Femur (tissue), 1 donor: ENCODE measurements around the gene NUB1.

Experiments used
- DNase-seq: peaks from one replicate; pipeline ENCODE4 v3.0.0-alpha.2; 2017

The NUB1 gene

DNA sequence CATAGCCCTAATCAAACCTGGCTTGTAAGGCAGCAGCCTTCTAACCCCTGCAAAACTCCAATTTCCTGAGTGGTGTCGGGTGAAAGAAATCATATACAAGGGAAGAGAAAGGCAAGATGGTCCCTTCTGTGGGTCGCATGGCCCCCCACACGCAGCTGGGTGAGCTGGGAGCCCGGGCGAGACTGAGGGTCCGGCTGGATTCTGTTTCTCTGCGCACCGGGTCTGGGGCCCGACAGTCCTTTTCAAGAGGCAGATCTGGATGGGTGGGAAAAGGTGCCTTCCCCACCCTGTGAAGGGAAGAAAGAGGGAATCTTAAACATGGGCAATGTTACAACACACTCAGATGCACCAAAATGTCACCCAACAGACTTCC lies 49.7 kb downstream of the NUB1 start:
- DNase-seq: no peak

DNA sequence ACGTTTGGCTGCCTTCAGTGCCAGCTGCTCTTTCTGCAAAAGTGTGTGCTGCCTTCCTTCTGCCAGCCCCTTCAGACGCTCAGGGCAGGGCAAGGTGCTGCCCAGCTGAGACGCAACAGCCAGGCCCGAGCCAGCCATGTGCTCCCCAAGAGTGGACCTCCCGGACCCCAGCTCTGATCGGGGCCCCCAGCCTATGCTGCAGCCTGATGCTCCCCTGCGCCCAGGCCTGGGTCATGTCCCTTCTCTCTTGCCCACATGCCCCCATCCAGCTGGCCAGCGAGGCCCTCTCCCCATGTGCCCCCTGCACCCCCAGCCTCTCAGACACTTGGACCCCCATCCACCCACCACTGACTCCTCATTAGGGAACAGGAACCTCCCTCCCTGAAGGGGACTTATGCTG lies 50.4 kb downstream of the NUB1 start:
- no peak for DNase-seq

DNA sequence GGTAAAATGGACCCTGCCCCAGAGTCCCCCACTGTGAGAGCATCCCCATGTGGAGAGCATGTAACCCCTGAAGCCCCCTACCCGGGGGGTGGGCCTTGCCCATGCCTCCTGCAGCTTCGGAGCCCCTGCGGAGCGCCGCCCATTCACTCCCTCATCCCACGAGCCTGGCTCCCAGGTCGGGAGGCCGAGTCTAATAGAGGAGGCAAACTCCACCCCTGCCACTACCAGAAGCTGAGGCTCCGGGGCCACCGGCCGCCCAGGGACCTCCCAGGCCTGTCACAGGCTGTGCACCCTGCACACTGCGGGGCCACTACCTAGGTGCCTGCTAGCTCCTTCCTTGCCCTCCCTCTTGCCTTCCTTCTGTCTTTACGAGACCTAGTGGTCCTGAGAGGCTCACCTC lies 50.8 kb downstream of the NUB1 start:
- DNase-seq: no peak

- no peak for DNase-seq
These were observed 51.7 kb downstream of the NUB1 start for GRCh38 chr7:151393031-151393977.

- no peak for DNase-seq
These were observed 52.7 kb downstream of the NUB1 start for GRCh38 chr7:151394076-151395035.

DNA sequence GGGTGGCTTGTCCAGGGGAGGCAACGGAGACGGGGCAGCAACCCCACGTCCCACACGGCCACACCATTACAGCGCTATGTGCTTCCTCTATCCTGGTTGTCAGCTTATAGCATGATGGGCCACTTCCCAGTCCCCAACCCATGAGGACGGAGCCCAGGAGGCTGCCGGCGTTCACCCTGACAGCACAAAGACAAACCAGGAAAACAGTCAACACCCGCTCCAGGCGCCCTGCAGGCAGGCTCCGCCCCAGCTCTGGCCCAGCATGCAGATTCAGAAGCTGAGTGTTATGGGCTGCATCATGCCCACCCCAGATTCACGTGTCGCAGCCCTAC lies 53.4 kb downstream of the NUB1 start:
- DNase-seq: no peak

- DNase-seq: no peak
These were observed 54.8 kb downstream of the NUB1 start for GRCh38 chr7:151396328-151396970.

- DNase-seq: no peak
These were observed 55.4 kb downstream of the NUB1 start for GRCh38 chr7:151397026-151397425.

DNA sequence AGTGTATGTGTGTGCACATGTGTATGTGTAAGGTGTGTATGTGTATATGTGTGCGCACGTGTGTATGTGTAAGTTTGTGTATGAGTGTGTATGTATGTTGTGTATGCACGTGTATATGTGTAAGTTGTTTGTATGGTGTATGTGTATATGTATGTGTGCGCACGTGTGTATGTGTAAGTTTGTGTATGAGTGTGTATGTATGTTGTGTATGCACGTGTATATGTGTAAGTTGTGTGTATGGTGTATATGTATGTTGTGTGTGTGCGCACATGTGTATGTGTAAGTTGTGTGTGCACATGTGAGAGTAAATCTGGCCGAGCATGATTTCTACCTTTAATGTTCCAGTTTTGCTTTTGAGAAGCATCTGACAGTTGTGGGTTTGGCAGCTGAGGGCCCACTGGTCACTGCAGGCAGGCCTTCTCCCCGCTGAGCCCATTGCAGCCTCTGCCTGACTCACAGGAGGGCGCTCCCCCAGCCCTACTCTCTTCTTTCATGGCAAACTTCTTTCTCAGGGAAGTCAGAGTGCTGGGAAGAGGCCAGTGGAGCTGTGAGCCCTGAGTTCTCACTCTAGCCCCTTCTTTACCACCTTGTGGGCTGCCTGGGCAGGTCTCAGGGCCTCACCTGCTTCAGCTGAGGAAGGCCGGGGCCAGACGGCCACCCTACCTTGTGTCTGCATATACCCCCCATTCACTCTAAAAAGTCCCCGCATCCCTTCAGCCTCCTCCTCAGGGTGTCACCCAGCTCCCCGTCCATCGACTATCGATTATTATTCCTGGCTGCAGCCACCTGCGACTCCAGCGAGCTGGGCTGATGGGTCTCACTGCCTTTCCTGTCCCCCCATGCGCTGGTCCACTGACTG lies 57.1 kb downstream of the NUB1 start:
- DNase-seq: no peak

GRCh38 chr7:151399305-151399601 lies 57.6 kb downstream of the NUB1 start:
- DNase-seq: no peak

- DNase-seq: no peak
These were observed 58.3 kb downstream of the NUB1 start for GRCh38 chr7:151399906-151400305.

- DNase-seq: no peak
These were observed 59.2 kb downstream of the NUB1 start for GRCh38 chr7:151400626-151401315.

- DNase-seq: no peak
These were observed 60.6 kb downstream of the NUB1 start for GRCh38 chr7:151402029-151402835.

GRCh38 chr7:151403764-151404163 lies 62.2 kb downstream of the NUB1 start:
- DNase-seq: no peak

GRCh38 chr7:151404216-151405011 lies 62.8 kb downstream of the NUB1 start:
- DNase-seq: no peak

DNA sequence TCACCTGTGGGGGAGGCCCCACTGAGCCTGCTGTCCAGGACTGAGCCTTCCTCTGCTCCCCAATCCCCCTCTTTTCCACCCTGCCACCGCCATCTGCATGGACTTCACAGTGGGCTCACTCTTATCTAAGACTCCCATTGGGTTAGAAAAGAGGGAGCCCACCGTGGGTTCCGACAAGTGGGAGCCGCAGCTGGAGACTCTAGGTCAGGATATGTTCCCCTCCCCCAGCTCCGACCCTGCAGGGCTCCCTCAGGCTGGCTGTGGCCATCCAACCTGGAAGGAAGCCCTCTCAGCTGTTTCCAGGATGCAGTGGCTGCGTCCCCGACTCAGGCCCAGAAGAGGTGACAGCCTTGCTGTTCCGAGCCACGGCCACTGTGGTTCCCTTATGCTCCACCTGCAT lies 63.4 kb downstream of the NUB1 start:
- DNase-seq: no peak

DNA sequence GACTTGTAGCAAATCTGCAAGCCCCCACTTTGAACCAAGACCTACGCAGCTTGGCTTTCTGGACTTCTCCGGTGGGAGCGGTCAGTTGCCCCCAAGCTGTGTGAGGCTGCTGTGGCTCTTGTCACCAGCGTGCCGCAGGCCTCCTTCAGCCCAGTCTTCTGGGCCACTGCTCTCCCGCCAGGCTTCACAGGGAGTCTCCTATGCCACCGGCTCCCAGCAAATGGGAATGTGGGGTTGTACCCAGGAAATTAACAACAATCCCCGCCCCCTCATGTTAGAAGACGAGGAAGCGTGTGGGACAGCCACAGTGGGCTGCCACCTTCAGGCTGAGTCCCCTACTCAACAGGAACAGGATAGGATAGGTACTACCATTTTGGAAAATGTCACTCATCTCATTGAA lies 64.0 kb downstream of the NUB1 start:
- DNase-seq: no peak

GRCh38 chr7:151406051-151406875 lies 64.7 kb downstream of the NUB1 start:
- DNase-seq: no peak

DNA sequence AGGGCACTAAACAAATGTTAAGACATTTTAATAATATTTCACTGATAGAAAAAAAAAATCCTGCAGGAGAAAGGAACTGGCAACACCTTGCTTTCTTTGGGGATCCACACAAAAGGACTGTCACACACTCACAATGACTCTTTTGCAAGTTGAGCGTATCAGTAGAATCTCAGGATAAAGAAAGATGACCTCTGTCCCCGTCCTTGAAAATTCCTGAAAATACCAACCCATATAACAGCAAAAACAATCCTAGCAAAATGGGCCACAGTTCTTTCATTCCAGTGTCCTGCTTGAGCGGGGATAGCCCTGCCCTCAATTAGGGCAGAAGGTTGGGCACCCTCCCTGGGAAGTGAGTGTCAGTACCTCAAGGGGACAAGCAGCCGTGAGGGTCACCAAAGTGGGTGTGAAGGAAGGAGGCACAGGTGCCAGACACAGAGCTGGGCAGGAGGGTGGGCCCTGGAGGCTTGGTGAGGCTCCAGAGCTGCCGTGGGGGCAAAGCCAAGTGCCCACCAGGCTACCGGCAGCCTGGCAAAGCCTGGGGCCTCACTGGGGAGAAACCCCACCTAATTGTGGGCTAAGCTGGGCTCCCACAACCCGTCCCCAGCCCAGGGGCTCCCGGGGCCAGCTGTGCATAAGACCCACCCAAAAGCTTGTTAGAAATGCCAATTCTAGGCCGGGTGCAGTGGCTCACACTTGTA lies 65.4 kb downstream of the NUB1 start:
- no peak for DNase-seq
